ENCODE data around the gene TMED8.
"Not testable (repeated sequence)": the region's sequence is repeated elsewhere in the genome, so short reads cannot be mapped to it uniquely, and the experiment has no call there.

The TMED8 gene

DNA sequence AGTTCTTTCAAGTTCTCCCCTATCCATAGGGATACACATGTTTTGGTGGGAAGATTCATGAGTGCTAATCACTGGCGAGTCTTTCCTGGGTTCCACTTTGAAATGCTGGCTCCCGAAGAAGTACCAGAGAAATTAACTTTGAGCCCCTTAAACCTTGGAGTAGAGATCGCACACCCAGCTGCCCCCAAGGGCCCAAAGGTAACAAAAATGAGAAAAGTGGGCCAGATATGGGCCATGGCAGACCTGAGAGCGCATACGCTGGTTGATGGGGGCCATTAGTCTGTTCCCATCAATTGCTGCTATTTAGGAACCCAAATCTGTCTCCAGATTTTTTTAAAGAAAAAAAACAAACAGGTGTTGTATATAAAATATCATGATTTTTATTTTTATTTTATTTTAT, 53.9 kb downstream of the TMED8 start:
- no peak for DNase-seq (ENCODE audit: low spot score)

GRCh38 chr14:77322250-77322902, 54.5 kb downstream of the TMED8 start:
- no peak for DNase-seq (ENCODE audit: low spot score)

DNA sequence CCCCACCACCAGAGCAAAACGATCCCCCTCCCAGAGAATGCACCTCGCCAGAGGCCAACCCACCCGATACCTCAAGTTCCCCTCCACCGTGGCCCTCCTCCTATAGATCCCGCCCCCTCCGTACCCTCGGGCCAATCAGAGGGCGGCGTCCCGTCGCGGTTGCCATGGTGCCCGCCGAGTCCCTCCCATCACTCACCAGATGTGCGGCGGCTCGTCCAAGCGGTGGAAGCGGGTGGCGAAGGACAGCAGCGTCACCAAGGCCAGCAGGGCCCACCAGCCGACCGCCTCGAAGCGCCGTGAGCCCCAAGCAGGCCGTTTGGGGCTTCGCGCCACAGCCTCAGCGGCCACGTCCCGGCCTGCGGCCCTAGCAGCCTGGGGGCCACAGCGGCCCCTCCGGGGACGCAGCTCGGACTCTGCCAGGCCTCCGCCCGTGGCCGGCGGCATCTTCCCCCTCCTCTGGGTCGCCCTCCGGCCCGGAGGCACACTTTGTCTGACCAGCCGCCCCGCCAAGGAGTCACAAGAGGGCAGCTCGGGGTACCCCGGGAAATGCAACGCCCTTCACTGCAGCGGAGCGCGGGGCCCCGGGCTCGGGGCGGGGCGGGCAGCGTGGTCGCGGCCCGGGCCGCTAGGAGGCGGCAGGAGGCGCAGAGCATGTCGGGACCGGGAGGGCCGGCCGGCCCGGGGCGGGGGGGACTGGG, 56.5 kb downstream of the TMED8 start, which contains the start of gene POMT2:
POMT2 (minus strand) TSS at position 646 of the 698 bp plus-strand sequence; CDS start at position 444, 202 bp downstream.
- DNase-seq (ENCODE audit: low spot score) = peak; percentile 93

- peak; percentile 79 for DNase-seq (ENCODE audit: low spot score)
These were observed 57.5 kb downstream of the TMED8 start for GRCh38 chr14:77319422-77319821.

DNA sequence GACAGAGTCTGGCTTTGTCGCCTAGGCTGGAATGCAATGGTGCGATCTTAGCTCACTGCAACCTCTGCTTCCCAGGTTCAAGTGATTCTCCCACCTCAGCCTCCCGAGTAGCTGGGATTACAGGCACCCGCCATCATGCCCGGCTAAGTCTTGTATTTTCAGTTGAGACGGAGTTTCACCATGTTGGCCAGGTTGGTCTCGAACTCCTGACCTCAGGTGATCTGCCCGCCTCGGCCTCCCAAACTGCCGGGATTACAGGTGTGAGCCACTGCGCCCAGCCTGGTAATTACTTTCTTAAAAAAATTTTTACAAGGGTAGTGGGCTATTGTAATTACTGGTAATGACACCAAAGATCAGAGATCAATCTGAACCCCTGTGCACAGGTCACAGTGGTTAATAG, 58.1 kb downstream of the TMED8 start:
- not testable (repeated sequence) for DNase-seq (ENCODE audit: low spot score)

DNA sequence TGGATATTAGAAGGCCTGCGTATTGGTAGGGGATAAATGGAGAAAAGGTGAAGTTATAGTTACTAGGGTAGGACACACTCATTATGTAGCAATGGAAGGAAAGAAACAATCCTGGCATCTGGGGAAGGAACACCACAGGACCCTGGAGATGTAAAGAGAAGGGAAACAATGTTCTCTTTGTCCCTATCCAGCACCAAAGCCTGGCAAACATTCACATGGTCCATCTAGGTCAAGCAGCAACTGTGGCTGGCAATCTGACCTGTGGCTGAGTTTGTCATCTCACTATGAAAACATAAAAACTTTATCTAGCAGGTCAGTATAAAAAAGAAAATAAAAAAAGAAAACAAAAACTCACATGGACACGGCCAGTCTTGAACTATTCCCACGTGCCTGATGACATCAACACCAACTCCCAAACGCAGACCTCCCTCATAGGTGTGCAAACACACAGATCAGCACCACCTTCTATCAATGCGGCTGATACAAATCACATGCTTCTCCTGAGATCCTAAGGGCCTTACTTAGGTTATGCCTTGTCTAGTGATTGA, 58.8 kb downstream of the TMED8 start:
- no peak for DNase-seq (ENCODE audit: low spot score)

DNA sequence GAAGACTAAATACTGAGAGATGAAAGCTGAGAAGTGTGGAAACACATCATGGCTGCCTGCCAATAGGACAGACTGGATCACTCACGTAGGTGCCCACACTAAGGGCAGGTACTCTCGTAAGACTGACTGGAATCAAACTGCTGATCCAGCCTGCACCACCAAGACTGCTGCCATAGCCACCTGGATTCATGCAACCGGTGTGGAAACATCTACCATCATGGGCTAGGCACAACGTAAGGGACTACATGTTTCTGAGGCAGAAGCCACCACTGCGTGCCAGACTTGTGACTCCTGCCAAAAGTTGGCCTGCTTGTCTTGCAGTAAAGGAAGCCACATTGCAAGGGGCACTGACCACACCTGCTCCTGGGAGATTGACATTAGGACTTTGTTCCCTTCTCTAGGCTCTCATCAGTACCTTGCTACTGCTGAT, 60.0 kb downstream of the TMED8 start:
- DNase-seq (ENCODE audit: low spot score) = no peak

DNA sequence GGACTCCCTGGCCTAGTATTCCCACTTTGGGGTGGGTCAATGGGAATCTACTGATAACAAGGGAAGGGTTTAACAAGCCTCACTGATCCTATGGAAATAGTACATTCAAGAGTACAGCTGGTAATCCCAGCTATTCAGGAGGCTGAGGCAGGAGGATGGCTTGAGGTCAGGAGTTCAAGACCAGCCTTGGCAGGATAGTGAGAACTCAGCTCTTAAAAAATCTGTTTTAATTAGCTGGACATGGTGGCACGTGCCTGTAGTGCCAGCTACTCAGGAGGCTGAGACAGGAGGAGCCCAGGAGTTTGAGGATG, 60.7 kb downstream of the TMED8 start:
- DNase-seq (ENCODE audit: low spot score) = no peak

DNA sequence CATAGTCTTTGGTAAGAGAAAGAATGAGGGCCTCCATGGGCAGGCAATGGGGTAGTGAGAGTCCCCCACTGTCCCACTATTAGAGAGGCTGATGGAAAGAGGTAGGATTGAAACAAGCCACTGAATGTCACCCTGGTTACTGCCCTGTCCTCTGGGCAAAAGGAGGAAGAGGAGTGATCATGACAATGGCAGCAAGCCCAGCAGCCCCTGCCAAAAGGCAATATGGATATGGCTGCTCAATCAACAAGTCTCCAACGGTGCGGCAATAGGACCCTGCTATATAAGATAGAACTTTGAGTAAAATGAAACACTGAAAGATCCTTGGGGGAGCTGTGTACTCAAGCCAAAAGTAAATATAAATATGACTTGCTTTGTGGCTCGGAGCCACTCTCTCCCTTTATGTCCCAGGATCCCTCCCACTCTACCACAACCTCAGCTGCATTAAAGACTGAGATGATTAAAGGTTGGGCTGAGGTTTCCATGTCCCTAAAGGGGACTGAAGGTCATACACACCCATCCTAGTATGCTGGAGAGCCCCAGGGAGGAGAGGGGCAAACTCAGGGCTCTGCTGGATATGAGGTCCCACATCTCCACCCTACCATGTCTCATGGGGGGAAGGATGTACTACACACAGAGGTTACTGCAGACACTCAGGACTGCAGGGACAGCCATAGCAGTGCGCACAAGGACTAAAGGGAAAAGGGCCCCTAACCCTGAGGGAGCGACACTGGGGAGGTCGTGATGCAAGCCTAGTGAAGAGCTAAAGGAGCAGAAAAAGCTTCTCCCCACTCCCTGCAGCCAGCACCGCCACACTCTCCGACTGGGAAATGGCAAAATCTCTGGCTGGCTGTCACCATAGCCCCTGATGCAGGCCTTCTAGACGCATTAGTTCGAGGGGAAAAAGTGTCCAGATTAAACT, 62.1 kb downstream of the TMED8 start:
- no peak for DNase-seq (ENCODE audit: low spot score)

GRCh38 chr14:77314043-77314442, 62.9 kb downstream of the TMED8 start:
- peak; percentile 85 for DNase-seq (ENCODE audit: low spot score)

GRCh38 chr14:77313371-77313770, 63.5 kb downstream of the TMED8 start:
- no peak for DNase-seq (ENCODE audit: low spot score)

DNA sequence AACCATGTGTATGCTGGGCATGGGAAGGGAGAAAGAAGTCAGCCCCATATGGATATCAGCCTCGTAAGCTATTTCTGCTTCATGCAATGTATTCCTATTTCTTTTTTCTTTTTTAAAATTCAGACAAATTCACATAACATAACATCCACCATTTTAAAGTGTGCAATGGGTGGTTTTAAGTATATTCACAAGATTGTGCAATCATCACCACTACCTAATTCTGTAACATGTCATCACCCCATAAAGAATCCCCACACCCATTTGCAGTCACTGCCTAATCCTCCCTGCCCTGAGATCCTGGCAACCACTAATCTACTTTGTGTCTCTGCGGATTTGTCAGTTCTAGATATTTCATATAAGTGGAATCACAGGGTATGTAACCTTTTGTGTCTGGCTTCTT, 65.7 kb downstream of the TMED8 start:
- DNase-seq (ENCODE audit: low spot score) = no peak

DNA sequence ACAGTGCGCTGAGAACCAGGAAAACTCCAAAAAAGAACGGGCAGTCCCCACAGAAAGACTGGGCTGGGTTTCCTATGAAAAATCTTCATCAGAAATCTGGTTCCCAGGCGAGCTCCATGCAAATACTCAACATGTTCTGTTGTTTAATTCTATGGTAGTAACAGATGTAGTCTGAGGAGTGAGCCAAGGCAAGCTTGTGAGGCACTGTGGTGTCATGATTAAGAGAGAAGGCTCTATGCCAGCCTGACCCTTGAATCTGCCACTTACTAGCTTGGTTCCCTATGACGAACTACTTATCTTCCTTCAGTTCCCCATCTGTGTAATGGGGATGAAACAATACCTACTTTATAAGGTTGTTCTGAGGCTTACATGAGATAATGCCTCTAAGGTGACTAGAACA, 66.9 kb downstream of the TMED8 start:
- no peak for DNase-seq (ENCODE audit: low spot score)

DNA sequence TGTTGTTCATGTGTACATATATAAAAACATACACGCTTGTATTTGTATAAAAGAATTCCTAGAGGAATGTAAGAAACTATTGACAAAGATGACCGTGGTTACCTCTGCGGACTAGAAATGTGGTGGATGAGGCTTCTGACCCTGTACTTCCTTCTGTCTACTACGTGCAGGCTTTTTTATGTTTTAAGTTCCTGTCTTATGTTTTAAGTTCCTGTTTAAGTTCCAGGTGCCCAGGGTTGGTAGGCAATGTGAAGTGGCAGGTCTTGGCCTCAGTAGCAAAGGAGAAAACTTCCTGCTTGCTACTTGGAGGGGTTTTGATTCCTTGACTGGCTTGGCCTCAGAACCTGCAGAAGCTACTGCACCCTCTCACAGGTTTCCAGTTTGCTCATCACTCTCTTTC, 67.8 kb downstream of the TMED8 start:
- no peak for DNase-seq (ENCODE audit: low spot score)

DNA sequence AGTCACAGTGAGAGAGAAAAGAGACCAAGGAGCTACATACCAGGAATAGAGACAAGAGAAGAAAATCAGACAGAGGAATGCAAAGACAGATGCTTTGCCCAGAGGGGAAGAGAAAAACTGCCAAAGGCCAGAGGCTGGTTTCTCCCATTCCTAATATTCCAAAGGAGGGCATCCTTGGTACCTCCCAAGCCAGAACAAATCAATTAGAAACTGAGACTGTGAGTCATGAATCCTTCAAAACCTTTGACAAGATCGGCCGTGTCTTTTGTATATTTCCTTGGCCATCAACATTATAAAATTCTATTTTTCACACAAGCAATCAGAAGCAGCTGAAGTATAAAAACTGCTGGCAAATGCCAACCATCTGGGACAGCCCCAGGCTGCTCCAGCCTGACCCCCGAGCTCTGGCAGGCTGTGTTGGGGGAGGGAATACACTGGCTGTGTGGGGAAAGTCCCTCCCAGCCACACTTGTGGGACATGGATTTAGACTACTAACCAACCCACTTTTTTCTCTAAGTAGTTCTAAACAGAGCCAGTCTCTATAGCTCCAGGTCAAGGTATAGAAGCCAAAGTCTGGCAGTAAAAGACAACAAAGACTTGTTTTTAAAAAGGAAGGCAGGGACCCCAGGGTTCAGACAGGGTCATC, 69.9 kb downstream of the TMED8 start:
- DNase-seq (ENCODE audit: low spot score) = peak; percentile 38

DNA sequence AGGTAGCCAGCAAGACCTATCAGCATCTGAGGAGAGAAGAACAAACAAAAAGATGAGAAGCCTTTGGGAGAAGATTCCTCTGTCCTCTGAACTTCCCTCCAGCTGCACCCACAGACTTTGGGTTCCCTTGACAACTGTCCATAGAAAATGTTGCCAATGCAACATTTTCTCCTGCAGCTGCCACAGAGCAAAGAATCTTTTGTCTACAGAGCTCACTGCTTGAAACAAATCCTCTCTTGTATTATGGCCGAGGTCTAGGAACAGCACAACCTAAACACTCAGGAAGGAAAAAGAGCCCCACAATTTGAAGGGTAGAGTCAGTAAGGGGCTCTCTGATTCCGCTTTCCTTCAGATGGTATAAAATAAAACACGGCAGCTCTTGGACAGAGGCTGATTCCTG, 70.5 kb downstream of the TMED8 start:
- DNase-seq (ENCODE audit: low spot score) = no peak

DNA sequence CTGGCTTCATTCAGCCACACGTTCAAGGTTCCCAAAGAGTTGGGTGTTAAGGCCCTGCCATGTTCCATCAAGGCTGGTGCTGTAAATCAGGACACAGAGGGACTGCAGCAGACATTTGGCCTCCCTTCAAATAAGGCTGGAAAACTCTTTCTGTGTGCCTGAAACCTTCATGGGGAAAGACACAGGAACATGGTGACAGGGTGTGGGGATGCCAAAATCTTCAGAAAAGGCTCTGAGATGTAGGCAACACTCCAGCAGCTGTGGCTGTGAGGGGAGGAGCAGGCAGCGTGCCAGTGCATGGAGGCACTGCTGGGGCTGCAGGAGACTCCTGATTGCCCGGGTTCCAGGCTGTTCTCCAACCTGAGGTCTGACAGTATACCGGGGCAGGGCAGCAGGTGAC, 71.2 kb downstream of the TMED8 start:
- DNase-seq (ENCODE audit: low spot score) = no peak

DNA sequence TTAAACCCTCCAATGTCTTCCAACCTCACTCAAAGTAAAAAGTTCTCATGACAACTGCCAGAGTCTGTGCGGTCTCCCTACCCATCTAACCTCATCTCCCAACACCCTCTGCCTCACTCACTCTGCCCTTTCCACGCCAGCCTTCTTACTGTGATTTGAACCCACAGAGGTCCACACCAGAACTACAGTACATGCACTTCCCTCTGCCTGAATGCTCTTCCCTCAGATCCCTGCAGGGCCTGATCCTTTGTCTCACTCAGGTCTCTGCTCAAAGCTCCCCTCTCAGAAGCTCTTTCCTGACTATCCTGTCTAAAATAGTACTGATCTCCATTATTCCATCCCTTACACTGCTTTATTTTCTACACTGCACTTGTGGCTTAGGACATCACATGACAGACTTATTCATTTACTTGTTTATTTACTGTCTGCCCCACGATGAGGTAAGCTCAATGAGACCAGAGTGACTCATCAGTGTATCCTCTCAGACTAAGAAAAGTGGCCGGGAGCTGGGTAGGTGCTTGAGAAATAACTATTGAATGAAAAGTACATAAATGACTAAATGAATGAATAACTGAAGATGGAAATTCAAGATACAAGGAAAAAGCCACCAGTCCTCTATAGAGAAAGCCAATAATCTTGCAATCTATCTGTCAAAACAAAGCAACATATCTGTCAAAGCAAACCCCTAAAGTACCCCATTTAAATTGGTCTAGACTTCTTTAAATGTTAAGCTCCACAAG, 73.3 kb downstream of the TMED8 start:
- DNase-seq (ENCODE audit: low spot score) = peak; percentile 97

DNA sequence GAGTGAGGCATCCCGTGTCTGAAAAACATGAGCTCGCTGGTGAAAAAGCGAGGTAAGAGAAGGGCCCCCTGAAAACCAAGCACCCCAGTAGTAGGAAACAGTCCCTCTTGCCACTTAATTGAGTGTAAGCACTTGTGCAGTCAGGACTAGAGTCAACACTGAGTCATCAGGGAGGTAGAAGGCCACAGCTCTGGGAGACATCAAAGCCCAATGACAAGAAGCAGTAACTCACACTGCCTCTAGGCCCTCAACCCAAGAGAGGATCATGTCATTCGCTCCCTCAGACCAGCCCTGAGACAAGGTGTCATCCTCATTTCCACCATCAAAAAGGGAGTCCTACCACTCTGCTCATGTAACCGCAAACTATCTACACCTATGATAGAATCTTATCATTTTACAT, 74.0 kb downstream of the TMED8 start:
- DNase-seq (ENCODE audit: low spot score) = peak; percentile 89

DNA sequence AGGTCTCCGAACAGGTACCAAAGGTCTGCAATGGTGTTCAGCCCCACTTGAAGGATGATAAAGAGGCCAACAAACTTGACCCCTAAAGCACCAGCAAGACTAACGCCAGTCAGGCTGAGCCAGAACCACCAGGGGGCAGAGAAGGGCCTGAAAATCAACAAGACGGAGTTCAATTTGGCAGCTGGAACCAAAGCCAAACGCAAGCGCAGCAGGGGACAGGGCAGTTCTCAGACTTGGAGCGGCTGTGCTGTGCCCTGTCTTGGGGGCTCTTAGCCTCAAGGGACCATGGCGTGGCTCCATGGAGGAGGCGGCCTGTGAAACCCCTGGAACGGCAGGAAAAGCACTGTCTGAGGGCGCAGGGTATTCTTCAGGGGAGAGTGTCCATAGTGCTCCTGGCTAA, 75.8 kb downstream of the TMED8 start:
- peak; percentile 75 for DNase-seq (ENCODE audit: low spot score)

DNA sequence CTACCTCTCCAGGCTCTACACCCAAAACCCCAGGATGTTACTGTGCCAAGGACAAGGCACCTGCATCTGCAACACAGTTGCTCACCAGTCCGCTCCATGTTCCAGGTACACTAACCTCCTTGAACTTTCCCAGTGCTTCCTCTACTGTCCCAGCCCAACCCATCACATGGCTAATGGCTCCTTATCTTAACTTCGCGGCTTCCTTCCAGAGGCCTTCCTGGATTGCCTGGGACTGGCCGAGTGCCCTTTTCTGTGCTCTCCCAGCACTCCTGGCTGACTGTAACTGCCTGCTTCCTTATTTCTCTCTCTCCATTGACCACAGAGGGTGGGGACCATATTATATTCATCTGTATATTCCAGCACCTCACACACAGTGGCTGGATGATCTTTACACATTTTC, 77.1 kb downstream of the TMED8 start:
- no peak for DNase-seq (ENCODE audit: low spot score)
